Epithelial cell of esophagus (primary cell): ENCODE data around the gene PADI1.

Experiments used
- DNase-seq: peaks from one replicate; pipeline ENCODE4 v3.0.0; 2010; ENCODE audit warnings: low read depth
- H3K4me3 ChIP-seq: 2 replicates; pipeline ENCODE4 v1.5.1; 2011; ENCODE audit warnings: mild to moderate bottlenecking, low read length, control low read depth
- CTCF ChIP-seq: IDR thresholded peaks from 2 replicates; pipeline ENCODE4 v1.5.1; 2011; ENCODE audit warnings: low read depth, mild to moderate bottlenecking, low read length, control low read depth, inconsistent platforms; ENCODE audit not compliant: insufficient read depth; ENCODE audit errors: missing control alignments

PADI1 gene

GRCh38 chr1:17199267-17200044 is 5.5 kb upstream of the PADI1 start:
- no peak overlapping the region for H3K4me3 ChIP-seq
- TF ChIP-seq CTCF = no peak
- DNase-seq = no peak

- no peak for TF ChIP-seq CTCF
- no peak for DNase-seq
Observed at GRCh38 chr1:17200246-17200645, 4.7 kb upstream of the PADI1 start.

GRCh38 chr1:17200756-17201155 is 4.2 kb upstream of the PADI1 start:
- peak; percentile 46 for DNase-seq

More at GRCh38 chr1:17200246-17200645, 4.7 kb upstream of the PADI1 start:
- H3K4me3 ChIP-seq = no peak overlapping the region

GRCh38 chr1:17201201-17202021 is 3.5 kb upstream of the PADI1 start:
- no peak overlapping the region for H3K4me3 ChIP-seq
- no peak for TF ChIP-seq CTCF
- no peak for DNase-seq

More at GRCh38 chr1:17200756-17201155, 4.2 kb upstream of the PADI1 start:
- TF ChIP-seq CTCF = no peak
- no peak overlapping the region for H3K4me3 ChIP-seq

- H3K4me3 ChIP-seq = no peak overlapping the region
- no peak for DNase-seq
- TF ChIP-seq CTCF = no peak
Observed at GRCh38 chr1:17205652-17206051, 724 bp downstream of the PADI1 start.

- no peak for TF ChIP-seq CTCF
- no peak for DNase-seq
- H3K4me3 ChIP-seq = no peak overlapping the region
Observed at GRCh38 chr1:17206196-17206595, 1.3 kb downstream of the PADI1 start.
